Glutamatergic neuron (in vitro differentiated cells): ENCODE measurements around the gene MYH8. TPM values are rescaled to one million over a fixed set of nuclear protein-coding genes. Genes with fewer than 3 reads are reported as not detected.

Experiments
- DNase-seq: peaks from one replicate; pipeline ENCODE4 v3.0.0; 2022
- H3K27ac Mint-ChIP-seq: one replicate; pipeline ENCODE4 v1.8.0; 2020; ENCODE audit warnings: mild to moderate bottlenecking, mixed read lengths, inconsistent platforms; ENCODE audit not compliant: unreplicated experiment
- H3K27me3 Mint-ChIP-seq: one replicate; pipeline ENCODE4 v1.8.0; 2020; ENCODE audit warnings: mild to moderate bottlenecking, moderate library complexity, mixed read lengths, inconsistent platforms; ENCODE audit not compliant: unreplicated experiment
- H3K36me3 Mint-ChIP-seq: one replicate; pipeline ENCODE4 v1.8.0; 2020; ENCODE audit warnings: mild to moderate bottlenecking, mixed read lengths, inconsistent platforms; ENCODE audit not compliant: unreplicated experiment
- H3K4me1 Mint-ChIP-seq: one replicate; pipeline ENCODE4 v1.8.0; 2020; ENCODE audit warnings: mild to moderate bottlenecking, low read depth, mixed read lengths, inconsistent platforms; ENCODE audit not compliant: unreplicated experiment
- H3K4me3 Mint-ChIP-seq: one replicate; pipeline ENCODE4 v1.8.0; 2020; ENCODE audit warnings: mild to moderate bottlenecking, mixed read lengths, inconsistent platforms; ENCODE audit not compliant: unreplicated experiment
- H3K9me3 Mint-ChIP-seq: one replicate; pipeline ENCODE4 v1.8.0; 2020; ENCODE audit warnings: mild to moderate bottlenecking, moderate library complexity, mixed read lengths, inconsistent platforms; ENCODE audit not compliant: unreplicated experiment
- CTCF ChIP-seq: fragments of 200-600 bp; sonication (generic); IDR thresholded peaks from one replicate; pipeline ENCODE4 v1.5.0; 2021; ENCODE audit not compliant: partially characterized antibody, unreplicated experiment
- total RNA-seq: library from RNA; stranded (reverse); fragmentation: NEBNext Ultra II Directional; extraction: Animal tissue kit (Norgen Biotek cat#: 25700); gene quantifications from one replicate; pipeline ENCODE4 v1.2.1, GENCODE V29; 2021; ENCODE audit not compliant: unreplicated experiment

Gene MYH8
- total RNA-seq, 1 donor from 2014 or later, result 0.96 TPM

GRCh38 chr17:10385871-10386270 lies 35.9 kb downstream of the MYH8 start:
- H3K27me3 Mint-ChIP-seq, result peaks cover 9% of the 10 kb centered on the region
- no peak for DNase-seq
- no peak overlapping the region for H3K4me3 Mint-ChIP-seq
- H3K36me3 Mint-ChIP-seq, result no peaks in the 10 kb centered on the region
- TF ChIP-seq CTCF, result no peak
- H3K9me3 Mint-ChIP-seq, result peaks cover 4% of the 10 kb centered on the region
- no peak overlapping the region for H3K27ac Mint-ChIP-seq
- peaks cover 11% of the 10 kb centered on the region for H3K4me1 Mint-ChIP-seq

GRCh38 chr17:10384175-10384574 lies 37.6 kb downstream of the MYH8 start:
- peak; percentile 22 for DNase-seq
- Mint-ChIP-seq H3K27me3 (peaks cover 9% of the 10 kb centered on the region), H3K27ac (peak overlapping the region; percentile 29), H3K36me3 (no peaks in the 10 kb centered on the region), H3K4me1 (peaks cover 11% of the 10 kb centered on the region), H3K4me3 (peak overlapping the region; percentile 32), H3K9me3 (peaks cover 4% of the 10 kb centered on the region)
- no peak for TF ChIP-seq CTCF

GRCh38 chr17:10380631-10381408 lies 40.9 kb downstream of the MYH8 start:
- Mint-ChIP-seq H3K27ac (no peak overlapping the region), H3K4me3 (no peak overlapping the region)
- DNase-seq, result no peak

GRCh38 chr17:10372906-10373305 lies 48.8 kb downstream of the MYH8 start, which contains the start of gene MYH13:
MYH13 (minus strand) TSS chr17:10373006; CDS start chr17:10364530, 8,476 bp downstream.
- TF ChIP-seq CTCF, result no peak
- Mint-ChIP-seq H3K36me3 (no peaks in the 10 kb centered on the region), H3K9me3 (no peaks in the 10 kb centered on the region), H3K27ac (no peak within 1 kb of the TSS), H3K27me3 (no peaks in the 10 kb centered on the region), H3K4me3 (no peak within 1 kb of the TSS), H3K4me1 (no peaks in the 10 kb centered on the region)
- no peak for DNase-seq

More at GRCh38 chr17:10380631-10381408, 40.9 kb downstream of the MYH8 start:
- Mint-ChIP-seq H3K27me3 (peaks cover 9% of the 10 kb centered on the region), H3K9me3 (peaks cover 4% of the 10 kb centered on the region), H3K4me1 (peaks cover 11% of the 10 kb centered on the region), H3K36me3 (no peaks in the 10 kb centered on the region)
- no peak for TF ChIP-seq CTCF

- DNase-seq, result no peak
- Mint-ChIP-seq H3K27ac (no peak overlapping the region), H3K36me3 (no peaks in the 10 kb centered on the region), H3K4me3 (no peak overlapping the region), H3K27me3 (no peaks in the 10 kb centered on the region), H3K9me3 (no peaks in the 10 kb centered on the region), H3K4me1 (no peaks in the 10 kb centered on the region)
- TF ChIP-seq CTCF, result no peak
These were observed 51.6 kb downstream of the MYH8 start for GRCh38 chr17:10370016-10370608.
